Loucy (cell line): ENCODE results near the gene ATP5F1C.

Source experiments
- CTCF ChIP-seq: fragments of 200-600 bp; sonication (generic); conservative IDR thresholded peaks from 2 replicates; pipeline ENCODE4 v1.5.1; 2014; ENCODE audit warnings: mild to moderate bottlenecking, antibody characterized with exemption, low read length
- EZH2phosphoT487 ChIP-seq: fragments of 200-600 bp; IDR thresholded peaks from 2 replicates; pipeline ENCODE4 v1.6.1; 2018; ENCODE audit warnings: antibody characterized with exemption, mild to moderate bottlenecking, moderate library complexity, borderline replicate concordance

GRCh38 chr10:7836571-7836970 lies 48.6 kb downstream of the ATP5F1C start:
- TF ChIP-seq CTCF (no peak), EZH2phosphoT487 (no peak)
